WTC11 (cell line): ENCODE results near the gene TULP3. TPM values are rescaled to one million over a fixed set of nuclear protein-coding genes. Genes with fewer than 3 reads are reported as not detected.

Source experiments
- ATAC-seq: fragments of 200-7000 bp; cut with Tn5 transposase; 2 replicates; pipeline ENCODE4 v1.10.0; 2021; ENCODE audit warnings: mild to moderate bottlenecking, moderate library complexity
- CTCF ChIA-PET: fragments of 300-600 bp; sonication (Branson Sonifier 250); formaldehyde crosslinking; loops from one replicate; lab custom pipeline; 2021; ENCODE audit warnings: antibody characterized with exemption; lab: Charles Lee
- POLR2A ChIA-PET: fragments of 350-600 bp; sonication (Branson Sonifier 250); formaldehyde crosslinking; loops from one replicate; lab custom pipeline; 2021; ENCODE audit warnings: antibody characterized with exemption; lab: Charles Lee
- DNase-seq: peaks from one replicate; pipeline ENCODE4 v3.0.0; 2021; ENCODE audit warnings: low spot score
- H3K27ac Mint-ChIP-seq: 2 replicates; pipeline ENCODE4 v1.8.0; 2021; ENCODE audit warnings: mixed read lengths
- H3K27me3 Mint-ChIP-seq: 2 replicates; pipeline ENCODE4 v1.8.0; 2021; ENCODE audit warnings: low read depth, mild to moderate bottlenecking, moderate library complexity, mixed read lengths
- H3K36me3 Mint-ChIP-seq: 2 replicates; pipeline ENCODE4 v1.8.0; 2021; ENCODE audit warnings: mixed read lengths
- H3K4me1 Mint-ChIP-seq: 2 replicates; pipeline ENCODE4 v1.8.0; 2022; ENCODE audit warnings: mixed read lengths
- H3K4me3 Mint-ChIP-seq: 2 replicates; pipeline ENCODE4 v1.8.0; 2021; ENCODE audit warnings: mild to moderate bottlenecking, moderate library complexity, mixed read lengths
- H3K9me3 Mint-ChIP-seq: 2 replicates; pipeline ENCODE4 v1.8.0; 2021; ENCODE audit warnings: mixed read lengths
- CBFB ChIP-seq: sonication (generic); formaldehyde crosslinking; IDR thresholded peaks from 2 replicates; pipeline ENCODE4 v1.8.1; 2022; ENCODE audit warnings: mild to moderate bottlenecking, low read depth, missing genetic modification reagents
- CREM ChIP-seq: sonication (generic); formaldehyde crosslinking; IDR thresholded peaks from 2 replicates; pipeline ENCODE4 v1.8.1; 2022; ENCODE audit warnings: mild to moderate bottlenecking, missing genetic modification reagents, moderate library complexity
- ELF4 ChIP-seq: sonication (generic); formaldehyde crosslinking; IDR thresholded peaks from 2 replicates; pipeline ENCODE4 v1.8.1; 2022; ENCODE audit warnings: low read depth, mild to moderate bottlenecking, moderate library complexity, missing genetic modification reagents
- ETV6 ChIP-seq: sonication (generic); formaldehyde crosslinking; IDR thresholded peaks from 2 replicates; pipeline ENCODE4 v1.8.1; 2022; ENCODE audit warnings: mild to moderate bottlenecking, missing genetic modification reagents
- FOXJ3 ChIP-seq: sonication (generic); formaldehyde crosslinking; IDR thresholded peaks from 2 replicates; pipeline ENCODE4 v1.9.0; 2021; ENCODE audit warnings: missing genetic modification reagents, mild to moderate bottlenecking, borderline replicate concordance
- FOXP1 ChIP-seq: sonication (generic); formaldehyde crosslinking; IDR thresholded peaks from 2 replicates; pipeline ENCODE4 v1.8.0; 2022; ENCODE audit warnings: missing genetic modification reagents, mild to moderate bottlenecking, moderate library complexity, borderline replicate concordance
- GTF2I ChIP-seq: fragments of 250-450 bp; sonication (Bioruptor Pico); conservative IDR thresholded peaks from 2 replicates; pipeline ENCODE4 v1.4.0; 2021; ENCODE audit warnings: mild to moderate bottlenecking
- IRF1 ChIP-seq: sonication (generic); formaldehyde crosslinking; IDR thresholded peaks from 2 replicates; pipeline ENCODE4 v1.8.0; 2023; ENCODE audit warnings: missing genetic modification reagents
- JAZF1 ChIP-seq: fragments of 250-450 bp; sonication (Bioruptor Pico); IDR thresholded peaks from 2 replicates; pipeline ENCODE4 v1.9.0; 2021; ENCODE audit warnings: moderate library complexity, mild to moderate bottlenecking, inconsistent platforms
- NR3C1 ChIP-seq: sonication (generic); formaldehyde crosslinking; conservative IDR thresholded peaks from 2 replicates; pipeline ENCODE4 v1.8.1; 2023; ENCODE audit warnings: low read depth, mild to moderate bottlenecking, missing genetic modification reagents
- RELA ChIP-seq: sonication (generic); formaldehyde crosslinking; IDR thresholded peaks from 2 replicates; pipeline ENCODE4 v1.8.1; 2022; ENCODE audit warnings: missing genetic modification reagents, mild to moderate bottlenecking, borderline replicate concordance
- SMAD4 ChIP-seq: sonication (generic); formaldehyde crosslinking; IDR thresholded peaks from 2 replicates; pipeline ENCODE4 v1.8.0; 2022; ENCODE audit warnings: mild to moderate bottlenecking, missing genetic modification reagents
- ZNF263 ChIP-seq: sonication (generic); formaldehyde crosslinking; IDR thresholded peaks from 2 replicates; pipeline ENCODE4 v1.8.1; 2022; ENCODE audit warnings: low read depth, mild to moderate bottlenecking, moderate library complexity, missing genetic modification reagents
- ZNF317 ChIP-seq: sonication (generic); formaldehyde crosslinking; IDR thresholded peaks from 2 replicates; pipeline ENCODE4 v1.8.1; 2023; ENCODE audit warnings: low read depth, mild to moderate bottlenecking, moderate library complexity, missing genetic modification reagents, borderline replicate concordance
- ZNF671 ChIP-seq: fragments of 250-450 bp; sonication (Bioruptor Pico); IDR thresholded peaks from 2 replicates; pipeline ENCODE4 v1.8.0; 2021; ENCODE audit warnings: mild to moderate bottlenecking
- total RNA-seq: library from RNA; stranded (reverse); gene quantifications from 3 replicates; pipeline ENCODE4 v1.2.3, GENCODE V29; 2021
- TF ChIP-seq, protein P1 (sequence below): sonication (generic); formaldehyde crosslinking; IDR thresholded peaks from 2 replicates; pipeline ENCODE4 v1.8.1; 2022; ENCODE audit warnings: mild to moderate bottlenecking, moderate library complexity, missing genetic modification reagents
- TF ChIP-seq, protein P2 (sequence below): sonication (generic); formaldehyde crosslinking; IDR thresholded peaks from 2 replicates; pipeline ENCODE4 v1.8.0; 2022; ENCODE audit warnings: mild to moderate bottlenecking, missing genetic modification reagents
- TF ChIP-seq, protein P3 (sequence below): sonication (generic); formaldehyde crosslinking; IDR thresholded peaks from 2 replicates; pipeline ENCODE4 v1.8.1; 2023; ENCODE audit warnings: mild to moderate bottlenecking, missing genetic modification reagents
- TF ChIP-seq, protein P4 (sequence below): sonication (generic); formaldehyde crosslinking; conservative IDR thresholded peaks from 2 replicates; pipeline ENCODE4 v1.8.1; 2023; ENCODE audit warnings: mild to moderate bottlenecking, low read depth, missing genetic modification reagents, moderate library complexity
- TF ChIP-seq, protein P5 (sequence below): sonication (generic); formaldehyde crosslinking; IDR thresholded peaks from 2 replicates; pipeline ENCODE4 v1.8.1; 2023; ENCODE audit warnings: mild to moderate bottlenecking, missing genetic modification reagents, moderate library complexity
- TF ChIP-seq, protein P6 (sequence below): sonication (generic); formaldehyde crosslinking; IDR thresholded peaks from 2 replicates; pipeline ENCODE4 v1.8.0; 2022; ENCODE audit warnings: mild to moderate bottlenecking, missing genetic modification reagents
- TF ChIP-seq, protein P7 (sequence below): fragments of 250-450 bp; sonication (Bioruptor Pico); IDR thresholded peaks from 2 replicates; pipeline ENCODE4 v1.9.0; 2021; ENCODE audit warnings: moderate library complexity, mild to moderate bottlenecking, inconsistent platforms, borderline replicate concordance

The TULP3 gene
- total RNA-seq, 1 experiment from 2014 or later, result 17.4 TPM

DNA sequence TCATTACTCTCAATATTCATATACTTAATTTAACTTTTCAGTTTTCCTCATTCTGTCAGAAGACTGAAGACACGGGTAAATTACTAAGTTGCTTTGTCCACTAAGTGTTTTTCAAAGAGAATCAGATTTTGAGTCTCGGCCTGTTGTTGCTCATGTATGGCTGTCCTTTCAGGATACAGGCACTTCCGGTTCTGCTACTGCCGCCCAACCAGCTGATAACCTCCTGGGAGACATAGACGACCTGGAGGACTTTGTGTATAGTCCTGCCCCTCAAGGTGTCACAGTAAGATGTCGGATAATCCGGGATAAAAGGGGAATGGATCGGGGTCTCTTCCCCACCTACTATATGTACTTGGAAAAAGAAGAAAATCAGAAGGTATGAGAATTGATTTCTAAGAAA, 40.2 kb downstream of the TULP3 start:
- H3K36me3 Mint-ChIP-seq, result peaks cover 21% of the 10 kb centered on the region
- CTCF ChIA-PET, result no interaction called here
- no peaks in the 10 kb centered on the region for H3K4me1 Mint-ChIP-seq
- DNase-seq (no peak), ATAC-seq (no peak)
- TF ChIP-seq, protein P1, sequence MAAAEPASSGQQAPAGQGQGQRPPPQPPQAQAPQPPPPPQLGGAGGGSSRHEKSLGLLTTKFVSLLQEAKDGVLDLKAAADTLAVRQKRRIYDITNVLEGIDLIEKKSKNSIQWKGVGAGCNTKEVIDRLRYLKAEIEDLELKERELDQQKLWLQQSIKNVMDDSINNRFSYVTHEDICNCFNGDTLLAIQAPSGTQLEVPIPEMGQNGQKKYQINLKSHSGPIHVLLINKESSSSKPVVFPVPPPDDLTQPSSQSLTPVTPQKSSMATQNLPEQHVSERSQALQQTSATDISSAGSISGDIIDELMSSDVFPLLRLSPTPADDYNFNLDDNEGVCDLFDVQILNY (CRISPR knock-in tag), result no peak
- TF ChIP-seq ZNF317 (CRISPR knock-in tag), result no peak
- TF ChIP-seq GTF2I (CRISPR knock-in tag), result no peak
- TF ChIP-seq JAZF1 (CRISPR knock-in tag), result no peak
- no peak for TF ChIP-seq CBFB (CRISPR knock-in tag)
- TF ChIP-seq ZNF263 (CRISPR knock-in tag), result no peak
- TF ChIP-seq SMAD4 (CRISPR knock-in tag), result no peak
- TF ChIP-seq, protein P2, sequence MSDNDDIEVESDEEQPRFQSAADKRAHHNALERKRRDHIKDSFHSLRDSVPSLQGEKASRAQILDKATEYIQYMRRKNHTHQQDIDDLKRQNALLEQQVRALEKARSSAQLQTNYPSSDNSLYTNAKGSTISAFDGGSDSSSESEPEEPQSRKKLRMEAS (CRISPR knock-in tag), result no peak
- H3K27me3 Mint-ChIP-seq, result no peaks in the 10 kb centered on the region
- POLR2A ChIA-PET, result no interaction called here
- no peak overlapping the region for H3K4me3 Mint-ChIP-seq
- H3K9me3 Mint-ChIP-seq, result no peaks in the 10 kb centered on the region
- H3K27ac Mint-ChIP-seq, result no peak overlapping the region

GRCh38 chr12:2933586-2933985, 42.9 kb downstream of the TULP3 start:
- H3K27ac Mint-ChIP-seq, result no peak overlapping the region
- H3K36me3 Mint-ChIP-seq, result peaks cover 23% of the 10 kb centered on the region
- no peak overlapping the region for H3K4me3 Mint-ChIP-seq
- no peaks in the 10 kb centered on the region for H3K4me1 Mint-ChIP-seq
- no peak for DNase-seq
- TF ChIP-seq NR3C1 (CRISPR knock-in tag) (no peak), ETV6 (no peak), GTF2I (CRISPR knock-in tag) (no peak), FOXP1 (CRISPR knock-in tag) (no peak), ELF4 (no peak), ZNF317 (CRISPR knock-in tag) (no peak), FOXJ3 (no peak), ZNF671 (CRISPR knock-in tag) (no peak), RELA (CRISPR knock-in tag) (no peak), CREM (CRISPR knock-in tag) (no peak), IRF1 (CRISPR knock-in tag) (no peak)
- TF ChIP-seq, protein P3, sequence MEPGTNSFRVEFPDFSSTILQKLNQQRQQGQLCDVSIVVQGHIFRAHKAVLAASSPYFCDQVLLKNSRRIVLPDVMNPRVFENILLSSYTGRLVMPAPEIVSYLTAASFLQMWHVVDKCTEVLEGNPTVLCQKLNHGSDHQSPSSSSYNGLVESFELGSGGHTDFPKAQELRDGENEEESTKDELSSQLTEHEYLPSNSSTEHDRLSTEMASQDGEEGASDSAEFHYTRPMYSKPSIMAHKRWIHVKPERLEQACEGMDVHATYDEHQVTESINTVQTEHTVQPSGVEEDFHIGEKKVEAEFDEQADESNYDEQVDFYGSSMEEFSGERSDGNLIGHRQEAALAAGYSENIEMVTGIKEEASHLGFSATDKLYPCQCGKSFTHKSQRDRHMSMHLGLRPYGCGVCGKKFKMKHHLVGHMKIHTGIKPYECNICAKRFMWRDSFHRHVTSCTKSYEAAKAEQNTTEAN (CRISPR knock-in tag), result no peak
- TF ChIP-seq, protein P4, sequence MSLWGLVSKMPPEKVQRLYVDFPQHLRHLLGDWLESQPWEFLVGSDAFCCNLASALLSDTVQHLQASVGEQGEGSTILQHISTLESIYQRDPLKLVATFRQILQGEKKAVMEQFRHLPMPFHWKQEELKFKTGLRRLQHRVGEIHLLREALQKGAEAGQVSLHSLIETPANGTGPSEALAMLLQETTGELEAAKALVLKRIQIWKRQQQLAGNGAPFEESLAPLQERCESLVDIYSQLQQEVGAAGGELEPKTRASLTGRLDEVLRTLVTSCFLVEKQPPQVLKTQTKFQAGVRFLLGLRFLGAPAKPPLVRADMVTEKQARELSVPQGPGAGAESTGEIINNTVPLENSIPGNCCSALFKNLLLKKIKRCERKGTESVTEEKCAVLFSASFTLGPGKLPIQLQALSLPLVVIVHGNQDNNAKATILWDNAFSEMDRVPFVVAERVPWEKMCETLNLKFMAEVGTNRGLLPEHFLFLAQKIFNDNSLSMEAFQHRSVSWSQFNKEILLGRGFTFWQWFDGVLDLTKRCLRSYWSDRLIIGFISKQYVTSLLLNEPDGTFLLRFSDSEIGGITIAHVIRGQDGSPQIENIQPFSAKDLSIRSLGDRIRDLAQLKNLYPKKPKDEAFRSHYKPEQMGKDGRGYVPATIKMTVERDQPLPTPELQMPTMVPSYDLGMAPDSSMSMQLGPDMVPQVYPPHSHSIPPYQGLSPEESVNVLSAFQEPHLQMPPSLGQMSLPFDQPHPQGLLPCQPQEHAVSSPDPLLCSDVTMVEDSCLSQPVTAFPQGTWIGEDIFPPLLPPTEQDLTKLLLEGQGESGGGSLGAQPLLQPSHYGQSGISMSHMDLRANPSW (CRISPR knock-in tag), result no peak
- TF ChIP-seq, protein P5, sequence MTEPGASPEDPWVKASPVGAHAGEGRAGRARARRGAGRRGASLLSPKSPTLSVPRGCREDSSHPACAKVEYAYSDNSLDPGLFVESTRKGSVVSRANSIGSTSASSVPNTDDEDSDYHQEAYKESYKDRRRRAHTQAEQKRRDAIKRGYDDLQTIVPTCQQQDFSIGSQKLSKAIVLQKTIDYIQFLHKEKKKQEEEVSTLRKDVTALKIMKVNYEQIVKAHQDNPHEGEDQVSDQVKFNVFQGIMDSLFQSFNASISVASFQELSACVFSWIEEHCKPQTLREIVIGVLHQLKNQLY (CRISPR knock-in tag), result no peak
- TF ChIP-seq, protein P6, sequence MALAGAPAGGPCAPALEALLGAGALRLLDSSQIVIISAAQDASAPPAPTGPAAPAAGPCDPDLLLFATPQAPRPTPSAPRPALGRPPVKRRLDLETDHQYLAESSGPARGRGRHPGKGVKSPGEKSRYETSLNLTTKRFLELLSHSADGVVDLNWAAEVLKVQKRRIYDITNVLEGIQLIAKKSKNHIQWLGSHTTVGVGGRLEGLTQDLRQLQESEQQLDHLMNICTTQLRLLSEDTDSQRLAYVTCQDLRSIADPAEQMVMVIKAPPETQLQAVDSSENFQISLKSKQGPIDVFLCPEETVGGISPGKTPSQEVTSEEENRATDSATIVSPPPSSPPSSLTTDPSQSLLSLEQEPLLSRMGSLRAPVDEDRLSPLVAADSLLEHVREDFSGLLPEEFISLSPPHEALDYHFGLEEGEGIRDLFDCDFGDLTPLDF (CRISPR knock-in tag), result no peak
- TF ChIP-seq, protein P7, sequence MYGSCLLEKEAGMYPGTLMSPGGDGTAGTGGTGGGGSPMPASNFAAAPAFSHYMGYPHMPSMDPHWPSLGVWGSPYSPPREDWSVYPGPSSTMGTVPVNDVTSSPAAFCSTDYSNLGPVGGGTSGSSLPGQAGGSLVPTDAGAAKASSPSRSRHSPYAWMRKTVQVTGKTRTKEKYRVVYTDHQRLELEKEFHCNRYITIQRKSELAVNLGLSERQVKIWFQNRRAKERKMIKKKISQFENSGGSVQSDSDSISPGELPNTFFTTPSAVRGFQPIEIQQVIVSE (CRISPR knock-in tag), result no peak
- TF ChIP-seq, all 79 proteins: peak for 0
- Mint-ChIP-seq H3K9me3 (no peaks in the 10 kb centered on the region), H3K27me3 (no peaks in the 10 kb centered on the region)
- ChIA-PET CTCF (interaction anchor here (1.1 to 2.1 kb wide), 4 partner anchors 43 to 101 kb away, joined by 3 to 6 read pairs (median 5); partner anchors contain the start of gene TULP3), POLR2A (no interaction called here)
- ATAC-seq, result no peak
